Measurements from ENCODE around the gene TMEM123. TPM values are rescaled to one million over a fixed set of nuclear protein-coding genes. Genes with fewer than 3 reads are reported as not detected.

Gene TMEM123
- total and polyA plus RNA-seq, 7 donors, result 37.2 to 232 (median 140) TPM

DNA sequence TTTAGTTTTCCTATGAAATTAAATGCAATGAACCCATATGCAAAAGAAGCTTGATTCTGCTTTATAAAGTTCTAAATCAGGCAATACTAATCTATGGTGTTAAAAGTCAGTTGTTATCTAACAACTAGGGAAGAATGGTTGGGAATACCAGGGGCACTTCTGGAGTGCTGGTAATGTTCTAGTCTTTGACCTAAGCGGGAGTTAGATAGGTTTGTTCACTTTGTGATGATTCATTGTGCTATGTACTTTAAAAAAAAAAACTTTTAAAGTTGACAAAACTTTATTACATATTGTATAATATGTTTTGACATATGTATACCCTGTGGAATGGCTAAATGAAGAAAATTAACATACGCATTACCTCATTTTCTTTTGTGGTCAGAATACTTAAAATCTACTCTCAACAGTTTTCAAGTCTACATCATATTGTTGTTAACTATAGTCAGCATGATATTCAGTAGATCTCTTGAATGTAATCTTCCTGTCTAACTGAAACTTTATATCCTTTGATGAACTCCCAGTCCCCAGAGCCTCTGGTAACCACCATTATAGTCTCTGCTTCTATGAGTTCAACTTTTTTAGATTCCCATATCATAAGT, 66.3 kb downstream of the TMEM123 start:
- Histone ChIP-seq H3K36me3 (peaks cover 0 to 47% (median 6%) of the 10 kb centered on the region in 4 donors), H3K4me3 (no peak overlapping the region), H3K27me3 (no peaks in the 10 kb centered on the region), H3K9me3 (no peaks in the 10 kb centered on the region), H3K27ac (peak overlapping the region in 1 of 4 donors; percentile 15), H3K4me1 (peaks cover 0 to 10% (median 3%) of the 10 kb centered on the region in 4 donors)
- TF ChIP-seq EP300 (IDR thresholded peaks at IDR 0.05) (no peak), POLR2AphosphoS5 (IDR thresholded peaks at IDR 0.05) (no peak), POLR2A (IDR thresholded peaks at IDR 0.05) (no peak)
- TF ChIP-seq, protein P1, sequence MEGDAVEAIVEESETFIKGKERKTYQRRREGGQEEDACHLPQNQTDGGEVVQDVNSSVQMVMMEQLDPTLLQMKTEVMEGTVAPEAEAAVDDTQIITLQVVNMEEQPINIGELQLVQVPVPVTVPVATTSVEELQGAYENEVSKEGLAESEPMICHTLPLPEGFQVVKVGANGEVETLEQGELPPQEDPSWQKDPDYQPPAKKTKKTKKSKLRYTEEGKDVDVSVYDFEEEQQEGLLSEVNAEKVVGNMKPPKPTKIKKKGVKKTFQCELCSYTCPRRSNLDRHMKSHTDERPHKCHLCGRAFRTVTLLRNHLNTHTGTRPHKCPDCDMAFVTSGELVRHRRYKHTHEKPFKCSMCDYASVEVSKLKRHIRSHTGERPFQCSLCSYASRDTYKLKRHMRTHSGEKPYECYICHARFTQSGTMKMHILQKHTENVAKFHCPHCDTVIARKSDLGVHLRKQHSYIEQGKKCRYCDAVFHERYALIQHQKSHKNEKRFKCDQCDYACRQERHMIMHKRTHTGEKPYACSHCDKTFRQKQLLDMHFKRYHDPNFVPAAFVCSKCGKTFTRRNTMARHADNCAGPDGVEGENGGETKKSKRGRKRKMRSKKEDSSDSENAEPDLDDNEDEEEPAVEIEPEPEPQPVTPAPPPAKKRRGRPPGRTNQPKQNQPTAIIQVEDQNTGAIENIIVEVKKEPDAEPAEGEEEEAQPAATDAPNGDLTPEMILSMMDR (IDR thresholded peaks at IDR 0.05), result no peak
- 59 to 83% methylated on average over 2 of the region's 2 CpGs for WGBS, 2 donors
- no peak for DNase-seq
- intact Hi-C loops (cut with DNase I), result no loop called here

DNA sequence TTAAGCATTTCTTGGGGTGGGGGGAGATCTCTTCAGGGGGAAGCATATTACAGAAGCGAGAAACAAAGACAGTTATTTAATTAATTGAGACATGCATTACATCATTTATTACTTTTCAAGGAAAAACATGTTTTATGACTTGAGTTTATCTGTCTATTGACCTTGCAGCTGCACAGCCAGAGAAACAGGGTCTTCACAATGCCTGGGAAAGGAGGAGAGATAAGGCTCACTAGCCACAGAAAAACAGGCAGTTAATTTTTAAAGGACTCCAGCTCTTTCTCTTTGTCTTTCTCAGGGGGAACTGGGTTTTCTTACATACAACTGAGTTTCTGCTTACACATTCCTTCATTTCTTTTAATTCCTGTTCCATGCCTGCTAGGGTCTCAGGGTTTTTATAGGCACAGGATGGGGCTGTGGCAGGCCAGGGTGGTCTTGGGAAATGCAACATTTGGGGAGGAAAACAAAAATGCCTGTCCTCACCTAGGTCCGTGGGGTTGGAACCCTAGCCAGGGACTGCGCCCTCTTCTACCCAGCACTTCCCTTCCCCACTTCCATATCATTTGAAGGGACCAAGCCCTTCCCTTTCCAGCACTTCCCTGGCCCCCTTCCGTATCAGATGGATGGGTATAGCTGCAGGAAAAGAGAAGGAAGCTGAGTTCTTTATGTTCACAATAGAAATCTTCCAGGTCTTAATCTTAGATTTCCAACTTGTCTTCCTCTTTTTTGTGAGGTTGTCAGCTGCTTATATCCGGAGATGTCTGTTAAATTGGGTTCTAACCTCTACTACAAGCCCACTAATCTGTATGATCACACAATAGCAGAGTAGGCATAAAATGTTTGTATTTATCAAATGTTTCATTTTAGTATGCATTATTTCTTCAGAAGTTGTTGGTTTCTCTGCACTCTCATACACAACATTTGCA, 67.2 kb downstream of the TMEM123 start:
- no peak for DNase-seq
- intact Hi-C loops (cut with DNase I), result no loop called here
- H3K36me3 ChIP-seq, result peaks cover 0 to 50% (median 8%) of the 10 kb centered on the region in 4 donors
- no peaks in the 10 kb centered on the region for H3K9me3 ChIP-seq
- H3K27me3 ChIP-seq, result no peaks in the 10 kb centered on the region
- H3K4me1 ChIP-seq, result peaks cover 0 to 10% (median 0%) of the 10 kb centered on the region in 4 donors
- 77 to 84% methylated on average over 5 of the region's 5 CpGs for WGBS, 2 donors
- H3K4me3 ChIP-seq, result no peak overlapping the region
- H3K27ac ChIP-seq, result no peak overlapping the region
- TF ChIP-seq EP300 (IDR thresholded peaks at IDR 0.05) (no peak), POLR2A (IDR thresholded peaks at IDR 0.05) (no peak), POLR2AphosphoS5 (IDR thresholded peaks at IDR 0.05) (no peak)
- TF ChIP-seq, protein P1 (IDR thresholded peaks at IDR 0.05), result no peak

- no peak for DNase-seq
- 84 to 91% methylated on average over 15 of the region's 15 CpGs for WGBS, 2 donors
These were observed 68.0 kb downstream of the TMEM123 start for GRCh38 chr11:102384419-102385079.

GRCh38 chr11:102383839-102384238, 68.7 kb downstream of the TMEM123 start:
- no peak overlapping the region for H3K4me3 ChIP-seq
- intact Hi-C loops (cut with DNase I), result no loop called here
- DNase-seq, result no peak
- TF ChIP-seq POLR2A (IDR thresholded peaks at IDR 0.05), result no peak
- TF ChIP-seq POLR2AphosphoS5 (IDR thresholded peaks at IDR 0.05), result no peak
- TF ChIP-seq, protein P1 (IDR thresholded peaks at IDR 0.05), result no peak
- TF ChIP-seq EP300 (IDR thresholded peaks at IDR 0.05), result no peak
- no peaks in the 10 kb centered on the region for H3K9me3 ChIP-seq
- H3K27ac ChIP-seq, result no peak overlapping the region
- WGBS, 2 donors, result 92 to 95% methylated on average over 3 of the region's 3 CpGs
- H3K4me1 ChIP-seq, result peaks cover 0 to 10% (median 0%) of the 10 kb centered on the region in 4 donors
- peaks cover 0 to 53% (median 18%) of the 10 kb centered on the region in 4 donors for H3K36me3 ChIP-seq
- no peaks in the 10 kb centered on the region for H3K27me3 ChIP-seq

More at GRCh38 chr11:102384419-102385079, 68.0 kb downstream of the TMEM123 start:
- H3K9me3 ChIP-seq, result no peaks in the 10 kb centered on the region
- TF ChIP-seq, protein P1 (IDR thresholded peaks at IDR 0.05), result no peak
- TF ChIP-seq POLR2A (IDR thresholded peaks at IDR 0.05), result no peak
- no peak for TF ChIP-seq POLR2AphosphoS5 (IDR thresholded peaks at IDR 0.05)
- TF ChIP-seq EP300 (IDR thresholded peaks at IDR 0.05), result no peak
- H3K4me3 ChIP-seq, result no peak overlapping the region
- no peaks in the 10 kb centered on the region for H3K27me3 ChIP-seq
- H3K36me3 ChIP-seq, result peaks cover 0 to 53% (median 13%) of the 10 kb centered on the region in 4 donors
- no peak overlapping the region for H3K27ac ChIP-seq
- intact Hi-C loops (cut with DNase I), result no loop called here
- peaks cover 0 to 10% (median 0%) of the 10 kb centered on the region in 4 donors for H3K4me1 ChIP-seq

Data from sigmoid colon (tissue), 7 donors.